Measurements from ENCODE around the gene HACD4. TPM values are rescaled to one million over a fixed set of nuclear protein-coding genes. Genes with fewer than 3 reads are reported as not detected.

HACD4 gene
- total RNA-seq, 1 experiment from 2014 or later = 0.63 TPM

DNA sequence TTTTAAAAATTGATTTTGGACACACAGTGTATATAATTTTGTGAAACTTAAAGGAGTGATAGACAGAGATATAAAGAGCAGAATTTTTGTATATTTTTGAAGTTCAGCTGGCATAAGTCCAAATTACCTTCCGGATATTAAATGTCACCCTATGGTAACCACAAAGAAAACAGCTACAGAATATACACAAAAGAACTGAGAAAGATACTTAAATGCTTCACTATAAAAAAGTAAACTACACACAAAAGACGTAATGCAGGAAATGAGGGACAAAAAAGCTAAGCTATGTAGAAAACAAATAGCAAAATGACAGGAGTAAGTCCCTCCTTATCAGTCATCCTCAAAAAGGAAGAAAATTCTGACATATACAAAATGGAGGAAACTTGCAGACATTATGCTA is 29.4 kb downstream of the HACD4 start:
- TF ChIP-seq, protein P1, sequence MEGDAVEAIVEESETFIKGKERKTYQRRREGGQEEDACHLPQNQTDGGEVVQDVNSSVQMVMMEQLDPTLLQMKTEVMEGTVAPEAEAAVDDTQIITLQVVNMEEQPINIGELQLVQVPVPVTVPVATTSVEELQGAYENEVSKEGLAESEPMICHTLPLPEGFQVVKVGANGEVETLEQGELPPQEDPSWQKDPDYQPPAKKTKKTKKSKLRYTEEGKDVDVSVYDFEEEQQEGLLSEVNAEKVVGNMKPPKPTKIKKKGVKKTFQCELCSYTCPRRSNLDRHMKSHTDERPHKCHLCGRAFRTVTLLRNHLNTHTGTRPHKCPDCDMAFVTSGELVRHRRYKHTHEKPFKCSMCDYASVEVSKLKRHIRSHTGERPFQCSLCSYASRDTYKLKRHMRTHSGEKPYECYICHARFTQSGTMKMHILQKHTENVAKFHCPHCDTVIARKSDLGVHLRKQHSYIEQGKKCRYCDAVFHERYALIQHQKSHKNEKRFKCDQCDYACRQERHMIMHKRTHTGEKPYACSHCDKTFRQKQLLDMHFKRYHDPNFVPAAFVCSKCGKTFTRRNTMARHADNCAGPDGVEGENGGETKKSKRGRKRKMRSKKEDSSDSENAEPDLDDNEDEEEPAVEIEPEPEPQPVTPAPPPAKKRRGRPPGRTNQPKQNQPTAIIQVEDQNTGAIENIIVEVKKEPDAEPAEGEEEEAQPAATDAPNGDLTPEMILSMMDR (conservative IDR thresholded peaks at IDR 0.05) = no peak
- no peak overlapping the region for H3K27ac Mint-ChIP-seq
- Histone ChIP-seq H3K9me3 (ENCODE audit: control insufficient read depth, low read depth, low read length) (no peaks in the 10 kb centered on the region), H2BK20ac (ENCODE audit: low read depth, low read length, poor library complexity, severe bottlenecking) (no peak overlapping the region), H3T11ph (ENCODE audit: low read length) (no peak overlapping the region), H3K27me3 (ENCODE audit: insufficient read depth, low read length) (no peaks in the 10 kb centered on the region), H3K23me2 (ENCODE audit: insufficient read length, low read depth, low read length, poor library complexity, severe bottlenecking) (no peaks in the 10 kb centered on the region), H3K23ac (ENCODE audit: insufficient read length, low read depth, low read length) (no peak overlapping the region), H3K4me1 (ENCODE audit: insufficient read depth, low read length) (peaks cover 3% of the 10 kb centered on the region; the same call in 1 of the 2 replicates), H4K20me1 (ENCODE audit: control insufficient read depth, insufficient read depth, insufficient read length) (no peaks in the 10 kb centered on the region), H3K79me1 (ENCODE audit: insufficient read depth, low read depth, low read length, poor library complexity, severe bottlenecking) (no peaks in the 10 kb centered on the region), H4K8ac (replicated peaks; ENCODE audit: insufficient read length, low read depth, low read length) (no peak overlapping the region), H2BK15ac (ENCODE audit: low read depth, low read length) (no peak overlapping the region), H2AFZ (ENCODE audit: low read length) (no peak overlapping the region), H4K5ac (ENCODE audit: insufficient read length, low read depth, low read length) (no peak overlapping the region), H3K27ac (ENCODE audit: insufficient read length, low read depth, low read length) (no peak overlapping the region), H3K56ac (ENCODE audit: insufficient read length, low read depth, low read length) (no peak overlapping the region), H2BK120ac (ENCODE audit: low read depth, low read length, poor library complexity, severe bottlenecking) (no peak overlapping the region), H2BK12ac (ENCODE audit: insufficient read length, low read depth, low read length) (no peak overlapping the region), H3K4me2 (ENCODE audit: insufficient read depth, insufficient read length, low read length) (no peak overlapping the region), H3K79me2 (ENCODE audit: insufficient read depth, low read length) (no peaks in the 10 kb centered on the region), H3K18ac (ENCODE audit: insufficient read length, low read depth, low read length) (no peak overlapping the region), H2BK5ac (ENCODE audit: insufficient read length, low read length) (no peak overlapping the region), H3K14ac (ENCODE audit: insufficient read depth, low read length) (no peak overlapping the region), H3K4ac (ENCODE audit: low read depth, low read length) (no peak overlapping the region), H2AK5ac (ENCODE audit: insufficient read length, low read length) (no peak overlapping the region), H4K91ac (ENCODE audit: insufficient read length, low read depth, low read length) (no peak overlapping the region), H3K9ac (ENCODE audit: extremely low read depth, insufficient read length, low read length) (no peak overlapping the region)
- DNase-seq = no peak
- H3K27me3 Mint-ChIP-seq (ENCODE audit: low read depth) = no peaks in the 10 kb centered on the region
- peaks cover 0 to 3% of the 10 kb centered on the region in 2 experiments; a peak in 1 of 4 replicates for H3K4me1 Mint-ChIP-seq
- peaks cover 0 to 2% of the 10 kb centered on the region in 2 experiments; a peak in 2 of 5 replicates for H3K9me3 Mint-ChIP-seq
- H3K36me3 Mint-ChIP-seq (ENCODE audit: insufficient read depth in 1 of 3, low read depth in 3 of 3) = peaks cover 4 to 5% (median 4%) of the 10 kb centered on the region in 3 experiments; a peak in 4 of 7 replicates
- no peak overlapping the region for H3K4me3 Mint-ChIP-seq
- WGBS (ENCODE audit: extremely low coverage, insufficient read length, low lambda C conversion rate) = no CpG with 5 or more reads among the region's 2 CpGs

Data from H9 (cell line).